SK-N-SH (cell line): ENCODE data around the gene FNDC1. TPM values are rescaled to one million over a fixed set of nuclear protein-coding genes. Genes with fewer than 3 reads are reported as not detected.

Experiments
- CTCF ChIA-PET: fragments of 300-600, 350-600 bp; formaldehyde crosslinking; extraction: SDS; loops from one replicate; lab custom pipeline; 2021; lab: Yijun Ruan, JAX
- POLR2A ChIA-PET: fragments of 350-600 bp; sonication (Branson Sonifier 250); formaldehyde crosslinking; extraction: SDS; loops from one replicate; lab custom pipeline; 2020; ENCODE audit warnings: antibody characterized with exemption, inconsistent platforms; lab: Yijun Ruan, JAX
- DNase-seq: peaks from one replicate; pipeline ENCODE4 v3.0.0; 2012
- H2AFZ ChIP-seq: fragments of 200-600 bp; sonication (generic); 2 replicates; pipeline ENCODE4 v1.8.1; 2016; ENCODE audit warnings: antibody characterized with exemption, mild to moderate bottlenecking, low read depth
- H3F3A ChIP-seq: fragments of 200-600 bp; sonication (generic); replicated peaks from 2 replicates; pipeline ENCODE3; 2016; ENCODE audit warnings: antibody characterized with exemption, mild to moderate bottlenecking; ENCODE audit not compliant: insufficient read depth
- H3K27ac ChIP-seq, 2 experiments: fragments of 200-500 bp in 1 of 2; fragments of 200-600 bp in 1 of 2; sonication (Bioruptor generic) in 1 of 2; sonication (generic), shearing (Covaris generic) in 1 of 2; 2 replicates each; pipeline versions ENCODE4 v1.5.1 to v1.6.1; 2014 to 2016; ENCODE audit warnings: low read depth in 2 of 2, inconsistent platforms in 1 of 2, low read length in 1 of 2, mild to moderate bottlenecking in 1 of 2, mixed read lengths in 1 of 2
- H3K27me3 ChIP-seq: fragments of 200-600 bp; sonication (generic), shearing (Covaris generic); 2 replicates; pipeline ENCODE4 v1.6.1; 2016; ENCODE audit warnings: mixed run types; ENCODE audit not compliant: insufficient read depth
- H3K36me3 ChIP-seq, 2 experiments: fragments of 200-500 bp in 1 of 2; fragments of 200-600 bp in 1 of 2; sonication (Bioruptor generic) in 1 of 2; sonication (generic) in 1 of 2; replicated peaks in 1 of 2; 2 replicates each; pipeline versions ENCODE3 to v1.5.1; 2014 to 2016; ENCODE audit warnings: low read length in 1 of 2, mild to moderate bottlenecking in 1 of 2; ENCODE audit not compliant: insufficient read depth in 2 of 2, control insufficient read depth in 1 of 2
- H3K4me1 ChIP-seq, 2 experiments: fragments of 200-500 bp in 1 of 2; fragments of 200-600 bp in 1 of 2; sonication (Bioruptor generic) in 1 of 2; sonication (generic), shearing (Covaris generic) in 1 of 2; 2 replicates each; pipeline versions ENCODE4 v1.5.1 to v1.6.1; 2014 to 2016; ENCODE audit warnings: low read depth in 1 of 2, low read length in 1 of 2, mixed run types in 1 of 2; ENCODE audit not compliant: insufficient read depth in 2 of 2, control insufficient read depth in 1 of 2
- H3K4me2 ChIP-seq: fragments of 200-600 bp; sonication (generic), shearing (Covaris generic); 2 replicates; pipeline ENCODE4 v1.6.1; 2017; ENCODE audit warnings: mixed run types
- H3K4me3 ChIP-seq, 2 experiments: fragments of 200-500 bp in 1 of 2; fragments of 200-600 bp in 1 of 2; sonication (Bioruptor generic) in 1 of 2; sonication (generic), shearing (Covaris generic) in 1 of 2; 2 replicates each; pipeline versions ENCODE4 v1.5.1 to v1.8.1; 2014 to 2016; ENCODE audit warnings: low read depth in 2 of 2, inconsistent platforms in 1 of 2, low read length in 1 of 2, mild to moderate bottlenecking in 1 of 2, mixed read lengths in 1 of 2, moderate library complexity in 1 of 2
- H3K79me2 ChIP-seq: fragments of 200-600 bp; sonication (generic); 2 replicates; pipeline ENCODE4 v1.8.1; 2017; ENCODE audit warnings: mild to moderate bottlenecking; ENCODE audit not compliant: insufficient read depth
- H3K9ac ChIP-seq: fragments of 200-600 bp; sonication (generic); 2 replicates; pipeline ENCODE4 v1.6.1; 2017; ENCODE audit warnings: mixed run types
- H3K9me2 ChIP-seq: fragments of 200-600 bp; sonication (generic); 2 replicates; pipeline ENCODE4 v1.6.1; 2017; ENCODE audit warnings: mixed run types
- H3K9me3 ChIP-seq: fragments of 200-600 bp; sonication (generic); 2 replicates; pipeline ENCODE4 v1.6.1; 2017; ENCODE audit warnings: mixed run types, mild to moderate bottlenecking, moderate library complexity
- H4K20me1 ChIP-seq: fragments of 200-600 bp; sonication (generic); 2 replicates; pipeline ENCODE4 v1.6.1; 2017; ENCODE audit warnings: mild to moderate bottlenecking, mixed run types; ENCODE audit not compliant: insufficient read depth
- EP300 ChIP-seq, 2 experiments: IDR thresholded peaks; 2 replicates each; pipeline versions ENCODE4 v1.4.0 to v1.6.1; 2012; ENCODE audit warnings: borderline replicate concordance in 1 of 2, low read depth in 1 of 2, low read length in 1 of 2
- EZH2phosphoT487 ChIP-seq: fragments of 200-600 bp; sonication (generic); IDR thresholded peaks from 2 replicates; pipeline ENCODE4 v1.6.1; 2017; ENCODE audit warnings: low read depth, mixed run types, mild to moderate bottlenecking, antibody characterized with exemption, moderate library complexity, borderline replicate concordance
- FOSL2 ChIP-seq: IDR thresholded peaks from 2 replicates; pipeline ENCODE4 v1.4.0; 2012; ENCODE audit warnings: low read depth, mild to moderate bottlenecking, moderate library complexity, borderline replicate concordance
- FOXJ3 ChIP-seq: sonication (generic); formaldehyde crosslinking; IDR thresholded peaks from 2 replicates; pipeline ENCODE4 v1.5.1; 2020; ENCODE audit warnings: mild to moderate bottlenecking, missing genetic modification reagents
- FOXM1 ChIP-seq: IDR thresholded peaks from 2 replicates; pipeline ENCODE4 v1.4.0; 2012; ENCODE audit warnings: low read depth, mild to moderate bottlenecking
- GABPA ChIP-seq: IDR thresholded peaks from 2 replicates; pipeline ENCODE4 v1.4.0; 2012; ENCODE audit warnings: low read depth, mild to moderate bottlenecking
- GATA2 ChIP-seq: sonication (generic); formaldehyde crosslinking; IDR thresholded peaks from 2 replicates; pipeline ENCODE4 v1.5.0; 2020; ENCODE audit warnings: mild to moderate bottlenecking, missing genetic modification reagents
- JUND ChIP-seq: IDR thresholded peaks from 2 replicates; pipeline ENCODE4 v1.4.0; 2012
- MEF2A ChIP-seq: IDR thresholded peaks from 2 replicates; pipeline ENCODE4 v1.4.0; 2012; ENCODE audit warnings: low read depth, borderline replicate concordance
- MXI1 ChIP-seq: IDR thresholded peaks from 2 replicates; pipeline ENCODE4 v1.6.1; 2012; ENCODE audit warnings: mild to moderate bottlenecking, low read depth, low read length, improper control_type of control experiment
- POLR2AphosphoS5 ChIP-seq: IDR thresholded peaks from 2 replicates; pipeline ENCODE4 v1.6.1; 2012; ENCODE audit warnings: low read depth, low read length
- RAD21 ChIP-seq: IDR thresholded peaks from 2 replicates; pipeline ENCODE4 v1.6.1; 2012; ENCODE audit warnings: mild to moderate bottlenecking, low read length
- SMC3 ChIP-seq: IDR thresholded peaks from 2 replicates; pipeline ENCODE4 v1.6.1; 2012; ENCODE audit warnings: low read depth, low read length, improper control_type of control experiment
- TAF1 ChIP-seq: IDR thresholded peaks from 2 replicates; pipeline ENCODE4 v1.6.1; 2012; ENCODE audit warnings: low read depth, mild to moderate bottlenecking, low read length, moderate library complexity, borderline replicate concordance
- TCF12 ChIP-seq: IDR thresholded peaks from 2 replicates; pipeline ENCODE4 v1.4.0; 2012
- TEAD4 ChIP-seq: IDR thresholded peaks from 2 replicates; pipeline ENCODE4 v1.4.0; 2012; ENCODE audit warnings: mild to moderate bottlenecking, borderline replicate concordance; ENCODE audit not compliant: insufficient read depth
- YY1 ChIP-seq: IDR thresholded peaks from 2 replicates; pipeline ENCODE4 v1.4.0; 2012; ENCODE audit warnings: low read depth, mild to moderate bottlenecking
- WGBS: methylation state at CpG from one replicate; pipeline ENCODE4 v1.1.6; 2017; ENCODE audit warnings: low lambda C conversion rate; 5-methylcytosine and 5-hydroxymethylcytosine counted together
- polyA plus RNA-seq, 3 experiments: library from polyadenylated mRNA; depleted of rRNA; stranded (reverse); fragments of >200 nt; gene quantifications; 2 replicates each; pipeline ENCODE4 v1.2.3, GENCODE V29; 2012
- TF ChIP-seq, protein P1 (sequence below): fragments of 150-350 bp; IDR thresholded peaks from 2 replicates; pipeline ENCODE4 v1.6.1; 2016; ENCODE audit warnings: mild to moderate bottlenecking, low read depth, low read length
- TF ChIP-seq, protein P2 (sequence below): fragments of 200-600 bp; sonication (generic); IDR thresholded peaks from 2 replicates; pipeline ENCODE4 v1.6.1; 2017; ENCODE audit warnings: antibody characterized with exemption, mild to moderate bottlenecking, moderate library complexity
- TF ChIP-seq, protein P3 (sequence below): IDR thresholded peaks from 2 replicates; pipeline ENCODE4 v1.6.1; 2012; ENCODE audit warnings: mild to moderate bottlenecking, low read depth, low read length, moderate library complexity

FNDC1 gene
- polyA plus RNA-seq, 1 of the 3 experiments (the other 2 are of a cell fraction): not detected

- no peak overlapping the region for H3K4me2 ChIP-seq
- no peaks in the 10 kb centered on the region for H3K79me2 ChIP-seq
- no peak overlapping the region for H3K4me3 ChIP-seq
- no peaks in the 10 kb centered on the region for H3K9me2 ChIP-seq
- CTCF ChIA-PET: no interaction called here
- no peak for TF ChIP-seq EZH2phosphoT487
- TF ChIP-seq MXI1: no peak
- POLR2A ChIA-PET: no interaction called here
- H2AFZ ChIP-seq: no peak overlapping the region
- no peaks in the 10 kb centered on the region for H3K36me3 ChIP-seq
- H3K4me1 ChIP-seq: no peaks in the 10 kb centered on the region
- H3F3A ChIP-seq: no peaks in the 10 kb centered on the region
- no peaks in the 10 kb centered on the region for H4K20me1 ChIP-seq
- WGBS: 42% methylated on average over 2 of the region's 2 CpGs
- H3K9me3 ChIP-seq: no peaks in the 10 kb centered on the region
- peaks cover 11% of the 10 kb centered on the region; the same call in 1 of the 2 replicates for H3K27me3 ChIP-seq
- no peak overlapping the region for H3K9ac ChIP-seq
- DNase-seq: no peak
- H3K27ac ChIP-seq: no peak overlapping the region
Measured at GRCh38 chr6:159181914-159182313, 12.7 kb downstream of the FNDC1 start.

DNA sequence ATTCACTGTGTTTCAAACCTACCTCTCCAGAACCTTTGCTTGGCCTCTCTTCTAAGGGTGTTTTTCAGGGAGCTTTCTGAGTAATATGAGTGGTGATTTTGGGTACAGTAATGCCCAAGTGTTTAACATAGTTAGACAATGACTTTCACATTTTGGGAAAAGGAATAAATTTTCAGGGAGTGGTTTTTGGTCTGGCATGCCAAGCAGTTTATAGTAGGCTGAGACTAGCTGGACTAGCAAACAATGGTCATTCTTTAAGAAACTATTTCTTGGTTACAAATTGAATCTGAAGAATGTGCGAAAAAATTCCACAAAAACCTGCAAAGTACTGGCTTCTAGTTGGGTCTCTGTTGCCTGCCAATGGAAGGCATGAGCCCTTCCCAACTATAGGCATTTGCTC, 15.4 kb downstream of the FNDC1 start:
- Histone ChIP-seq H3K9ac (no peak overlapping the region), H3F3A (no peaks in the 10 kb centered on the region), H3K36me3 (no peaks in the 10 kb centered on the region), H3K4me3 (no peak overlapping the region), H4K20me1 (no peaks in the 10 kb centered on the region), H3K27ac (no peak overlapping the region), H3K4me1 (no peaks in the 10 kb centered on the region), H2AFZ (no peak overlapping the region), H3K27me3 (no peaks in the 10 kb centered on the region; the same call in 1 of the 2 replicates), H3K79me2 (no peaks in the 10 kb centered on the region), H3K4me2 (no peak overlapping the region), H3K9me2 (no peaks in the 10 kb centered on the region), H3K9me3 (no peaks in the 10 kb centered on the region)
- POLR2A ChIA-PET: no interaction called here
- 0% methylated on average over 1 of the region's 1 CpG for WGBS
- no peak for DNase-seq
- CTCF ChIA-PET: interaction anchor here (1.0 to 6.0 kb wide), 4 partner anchors 10 to 470 kb away, joined by 3 to 49 read pairs (median 4); no protein-coding TSS in a partner anchor
- TF ChIP-seq EP300 (IDR thresholded peaks at IDR 0.05; ENCODE audit: borderline replicate concordance in 1 of 2, low read depth in 1 of 2, low read length in 1 of 2) (no peak), JUND (no peak), TAF1 (no peak), TCF12 (no peak), SMC3 (no peak), TEAD4 (no peak), FOXM1 (no peak), EZH2phosphoT487 (no peak), RAD21 (no peak), YY1 (no peak), FOXJ3 (CRISPR knock-in tag) (no peak), GABPA (no peak), MEF2A (no peak), FOSL2 (no peak), GATA2 (no peak), POLR2AphosphoS5 (no peak)
- TF ChIP-seq, protein P1, sequence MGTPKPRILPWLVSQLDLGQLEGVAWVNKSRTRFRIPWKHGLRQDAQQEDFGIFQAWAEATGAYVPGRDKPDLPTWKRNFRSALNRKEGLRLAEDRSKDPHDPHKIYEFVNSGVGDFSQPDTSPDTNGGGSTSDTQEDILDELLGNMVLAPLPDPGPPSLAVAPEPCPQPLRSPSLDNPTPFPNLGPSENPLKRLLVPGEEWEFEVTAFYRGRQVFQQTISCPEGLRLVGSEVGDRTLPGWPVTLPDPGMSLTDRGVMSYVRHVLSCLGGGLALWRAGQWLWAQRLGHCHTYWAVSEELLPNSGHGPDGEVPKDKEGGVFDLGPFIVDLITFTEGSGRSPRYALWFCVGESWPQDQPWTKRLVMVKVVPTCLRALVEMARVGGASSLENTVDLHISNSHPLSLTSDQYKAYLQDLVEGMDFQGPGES: no peak
- TF ChIP-seq, protein P2, sequence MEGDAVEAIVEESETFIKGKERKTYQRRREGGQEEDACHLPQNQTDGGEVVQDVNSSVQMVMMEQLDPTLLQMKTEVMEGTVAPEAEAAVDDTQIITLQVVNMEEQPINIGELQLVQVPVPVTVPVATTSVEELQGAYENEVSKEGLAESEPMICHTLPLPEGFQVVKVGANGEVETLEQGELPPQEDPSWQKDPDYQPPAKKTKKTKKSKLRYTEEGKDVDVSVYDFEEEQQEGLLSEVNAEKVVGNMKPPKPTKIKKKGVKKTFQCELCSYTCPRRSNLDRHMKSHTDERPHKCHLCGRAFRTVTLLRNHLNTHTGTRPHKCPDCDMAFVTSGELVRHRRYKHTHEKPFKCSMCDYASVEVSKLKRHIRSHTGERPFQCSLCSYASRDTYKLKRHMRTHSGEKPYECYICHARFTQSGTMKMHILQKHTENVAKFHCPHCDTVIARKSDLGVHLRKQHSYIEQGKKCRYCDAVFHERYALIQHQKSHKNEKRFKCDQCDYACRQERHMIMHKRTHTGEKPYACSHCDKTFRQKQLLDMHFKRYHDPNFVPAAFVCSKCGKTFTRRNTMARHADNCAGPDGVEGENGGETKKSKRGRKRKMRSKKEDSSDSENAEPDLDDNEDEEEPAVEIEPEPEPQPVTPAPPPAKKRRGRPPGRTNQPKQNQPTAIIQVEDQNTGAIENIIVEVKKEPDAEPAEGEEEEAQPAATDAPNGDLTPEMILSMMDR: no peak
- TF ChIP-seq, protein P3, sequence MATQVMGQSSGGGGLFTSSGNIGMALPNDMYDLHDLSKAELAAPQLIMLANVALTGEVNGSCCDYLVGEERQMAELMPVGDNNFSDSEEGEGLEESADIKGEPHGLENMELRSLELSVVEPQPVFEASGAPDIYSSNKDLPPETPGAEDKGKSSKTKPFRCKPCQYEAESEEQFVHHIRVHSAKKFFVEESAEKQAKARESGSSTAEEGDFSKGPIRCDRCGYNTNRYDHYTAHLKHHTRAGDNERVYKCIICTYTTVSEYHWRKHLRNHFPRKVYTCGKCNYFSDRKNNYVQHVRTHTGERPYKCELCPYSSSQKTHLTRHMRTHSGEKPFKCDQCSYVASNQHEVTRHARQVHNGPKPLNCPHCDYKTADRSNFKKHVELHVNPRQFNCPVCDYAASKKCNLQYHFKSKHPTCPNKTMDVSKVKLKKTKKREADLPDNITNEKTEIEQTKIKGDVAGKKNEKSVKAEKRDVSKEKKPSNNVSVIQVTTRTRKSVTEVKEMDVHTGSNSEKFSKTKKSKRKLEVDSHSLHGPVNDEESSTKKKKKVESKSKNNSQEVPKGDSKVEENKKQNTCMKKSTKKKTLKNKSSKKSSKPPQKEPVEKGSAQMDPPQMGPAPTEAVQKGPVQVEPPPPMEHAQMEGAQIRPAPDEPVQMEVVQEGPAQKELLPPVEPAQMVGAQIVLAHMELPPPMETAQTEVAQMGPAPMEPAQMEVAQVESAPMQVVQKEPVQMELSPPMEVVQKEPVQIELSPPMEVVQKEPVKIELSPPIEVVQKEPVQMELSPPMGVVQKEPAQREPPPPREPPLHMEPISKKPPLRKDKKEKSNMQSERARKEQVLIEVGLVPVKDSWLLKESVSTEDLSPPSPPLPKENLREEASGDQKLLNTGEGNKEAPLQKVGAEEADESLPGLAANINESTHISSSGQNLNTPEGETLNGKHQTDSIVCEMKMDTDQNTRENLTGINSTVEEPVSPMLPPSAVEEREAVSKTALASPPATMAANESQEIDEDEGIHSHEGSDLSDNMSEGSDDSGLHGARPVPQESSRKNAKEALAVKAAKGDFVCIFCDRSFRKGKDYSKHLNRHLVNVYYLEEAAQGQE: no peak
